Liver (tissue), 3 donors: ENCODE data around the gene EBF3.

Experiments
- CTCF ChIP-seq: fragments of 150-350 bp; IDR thresholded peaks from 2 replicates; pipeline ENCODE4 v1.5.1; 2017; ENCODE audit warnings: improper control_type of control experiment, low read depth, low read length; ENCODE audit not compliant: missing input control
- EGR1 ChIP-seq, 2 donors: IDR thresholded peaks; 2 replicates each; pipeline ENCODE4 v1.6.1; 2016 to 2018; ENCODE audit warnings: antibody characterized with exemption in 2 of 2, low read depth in 2 of 2
- GABPA ChIP-seq, 2 donors: IDR thresholded peaks in 1 of 2; conservative IDR thresholded peaks in 1 of 2; 2 replicates each; pipeline ENCODE4 v1.6.1; 2016; ENCODE audit warnings: antibody characterized with exemption in 2 of 2, mild to moderate bottlenecking in 1 of 2, moderate library complexity in 1 of 2
- HNF4A ChIP-seq, 2 donors: conservative IDR thresholded peaks; 2 replicates each; pipeline ENCODE4 v1.6.1; 2016; ENCODE audit warnings: antibody characterized with exemption in 2 of 2, mild to moderate bottlenecking in 2 of 2
- JUND ChIP-seq, 2 donors: IDR thresholded peaks; 2 replicates each; pipeline ENCODE4 v1.6.1; 2016; ENCODE audit warnings: antibody characterized with exemption in 2 of 2
- MAX ChIP-seq: IDR thresholded peaks from 2 replicates; pipeline ENCODE4 v1.6.1; 2016; ENCODE audit warnings: antibody characterized with exemption
- RAD21 ChIP-seq, 2 donors: IDR thresholded peaks; 2 replicates each; pipeline ENCODE4 v1.6.1; 2016; ENCODE audit warnings: antibody characterized with exemption in 2 of 2, mild to moderate bottlenecking in 2 of 2
- REST ChIP-seq: IDR thresholded peaks from 2 replicates; pipeline ENCODE4 v1.6.1; 2016; ENCODE audit warnings: antibody characterized with exemption, mild to moderate bottlenecking
- SP1 ChIP-seq: IDR thresholded peaks from 2 replicates; pipeline ENCODE4 v1.6.1; 2018; ENCODE audit warnings: antibody characterized with exemption, mild to moderate bottlenecking
- TAF1 ChIP-seq: conservative IDR thresholded peaks from 2 replicates; pipeline ENCODE4 v1.6.1; 2016; ENCODE audit warnings: antibody characterized with exemption, mild to moderate bottlenecking
- YY1 ChIP-seq: IDR thresholded peaks from 2 replicates; pipeline ENCODE4 v1.6.1; 2016; ENCODE audit warnings: antibody characterized with exemption, mild to moderate bottlenecking
- ZBTB33 ChIP-seq: IDR thresholded peaks from 2 replicates; pipeline ENCODE4 v1.6.1; 2016; ENCODE audit warnings: antibody characterized with exemption
- donor health status: healthy.
- donor health status: healthy.

GRCh38 chr10:129896860-129897200 lies 67.2 kb downstream of the EBF3 start:
- TF ChIP-seq CTCF, result no peak
- no peak for TF ChIP-seq ZBTB33
- TF ChIP-seq YY1, result no peak
- no peak for TF ChIP-seq EGR1 (IDR thresholded peaks at IDR 0.05; ENCODE audit: low read depth in 2 of 2)
- no peak for TF ChIP-seq SP1
- TF ChIP-seq REST, result no peak
- no peak for TF ChIP-seq MAX
- no peak for TF ChIP-seq RAD21 (IDR thresholded peaks at IDR 0.05)
- no peak for TF ChIP-seq GABPA (IDR thresholded peaks at IDR 0.05 in 1 of 2, conservative IDR thresholded peaks at IDR 0.05 in 1 of 2)
- no peak for TF ChIP-seq JUND (IDR thresholded peaks at IDR 0.05)
- no peak for TF ChIP-seq HNF4A (conservative IDR thresholded peaks at IDR 0.05)
- no peak for TF ChIP-seq TAF1
